AG04450 (cell line): ENCODE measurements around the gene ST6GALNAC3. TPM values are rescaled to one million over a fixed set of nuclear protein-coding genes. Genes with fewer than 3 reads are reported as not detected.

Experiments used
- CTCF ChIA-PET: fragments of 300-600, 350-600 bp; formaldehyde crosslinking; extraction: SDS; loops from one replicate; lab custom pipeline; 2022; ENCODE audit warnings: antibody characterized with exemption, inconsistent platforms; lab: Charles Lee
- POLR2A ChIA-PET: fragments of 350-600 bp; formaldehyde crosslinking; extraction: SDS; loops from one replicate; lab custom pipeline; 2021; ENCODE audit warnings: antibody characterized with exemption, inconsistent platforms; lab: Yijun Ruan, JAX
- DNase-seq: peaks from one replicate; pipeline ENCODE4 v3.0.0-alpha.2; 2011; ENCODE audit warnings: low read depth, low spot score
- H3K27ac ChIP-seq: one replicate; pipeline ENCODE4 v1.5.1; 2012; ENCODE audit warnings: low read depth, low read length, control low read depth
- H3K27me3 ChIP-seq: one replicate; pipeline ENCODE4 v1.6.0; 2012; ENCODE audit warnings: low read length; ENCODE audit not compliant: control insufficient read depth, insufficient read depth
- H3K4me3 ChIP-seq: 2 replicates; pipeline ENCODE4 v1.5.1; 2011; ENCODE audit warnings: mild to moderate bottlenecking, low read depth, low read length, control low read depth
- H3K9me3 ChIP-seq: 2 replicates; pipeline ENCODE4 v1.5.1; 2012; ENCODE audit warnings: low read length; ENCODE audit not compliant: control insufficient read depth, insufficient read depth
- CTCF ChIP-seq: IDR thresholded peaks from 2 replicates; pipeline ENCODE4 v1.5.1; 2011; ENCODE audit warnings: low read depth, low read length, control low read depth, inconsistent platforms
- polyA plus RNA-seq: library from polyadenylated mRNA; depleted of rRNA; stranded (reverse); fragments of >200 nt; gene quantifications from 2 replicates; pipeline ENCODE4 v1.2.3, GENCODE V29; 2011

ST6GALNAC3 gene
- polyA plus RNA-seq, 1 experiment, result 2.1 TPM

DNA sequence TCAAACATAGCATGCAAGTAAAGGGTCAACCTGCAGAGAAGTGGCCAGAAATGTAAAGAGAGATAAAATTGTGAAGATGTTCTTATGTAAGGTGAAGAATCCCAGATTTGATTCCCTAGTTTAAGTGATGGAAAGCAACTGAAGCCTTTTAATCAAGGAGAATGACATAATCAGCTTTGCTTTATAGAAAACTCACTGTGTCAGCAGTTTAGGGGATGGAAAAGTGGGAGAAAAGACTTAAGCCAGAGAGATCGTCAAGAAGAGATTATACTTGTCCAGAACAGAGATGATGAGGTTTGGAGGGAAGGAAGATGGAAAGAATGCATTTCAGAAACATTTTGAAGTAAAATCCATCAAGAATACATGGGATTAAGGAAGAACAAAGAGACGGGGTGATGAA, 517.4 kb downstream of the ST6GALNAC3 start:
- POLR2A ChIA-PET, result no interaction called here
- CTCF ChIA-PET, result no interaction called here
- TF ChIP-seq CTCF, result no peak
- Histone ChIP-seq H3K27me3 (no peaks in the 10 kb centered on the region), H3K27ac (no peak overlapping the region), H3K4me3 (no peak overlapping the region), H3K9me3 (no peaks in the 10 kb centered on the region)
- DNase-seq, result no peak

GRCh38 chr1:76593141-76593540, 518.6 kb downstream of the ST6GALNAC3 start:
- Histone ChIP-seq H3K27ac (no peak overlapping the region), H3K27me3 (no peaks in the 10 kb centered on the region), H3K9me3 (no peaks in the 10 kb centered on the region), H3K4me3 (no peak overlapping the region)
- no peak for DNase-seq
- CTCF ChIA-PET, result no interaction called here
- no peak for TF ChIP-seq CTCF
- POLR2A ChIA-PET, result no interaction called here

DNA sequence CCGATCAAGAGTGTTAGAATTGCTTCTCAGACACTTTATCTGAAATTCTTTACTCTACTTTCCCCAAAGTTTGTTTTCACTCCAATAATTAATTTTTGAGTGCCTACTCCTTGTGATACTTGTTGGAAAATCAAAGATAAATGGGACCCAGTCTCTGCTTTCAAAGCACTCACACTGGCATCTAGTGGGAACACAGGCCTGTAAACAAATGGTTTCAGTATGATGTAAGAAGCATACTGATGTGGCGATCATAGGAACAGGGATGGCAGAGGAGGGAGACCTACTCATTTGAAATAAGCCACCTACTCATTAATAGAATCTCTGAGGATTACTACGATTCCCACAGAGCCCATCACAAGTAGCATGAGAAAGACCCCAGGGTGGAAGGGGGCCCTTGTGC, 519.1 kb downstream of the ST6GALNAC3 start:
- TF ChIP-seq CTCF, result no peak
- POLR2A ChIA-PET, result no interaction called here
- no peak for DNase-seq

DNA sequence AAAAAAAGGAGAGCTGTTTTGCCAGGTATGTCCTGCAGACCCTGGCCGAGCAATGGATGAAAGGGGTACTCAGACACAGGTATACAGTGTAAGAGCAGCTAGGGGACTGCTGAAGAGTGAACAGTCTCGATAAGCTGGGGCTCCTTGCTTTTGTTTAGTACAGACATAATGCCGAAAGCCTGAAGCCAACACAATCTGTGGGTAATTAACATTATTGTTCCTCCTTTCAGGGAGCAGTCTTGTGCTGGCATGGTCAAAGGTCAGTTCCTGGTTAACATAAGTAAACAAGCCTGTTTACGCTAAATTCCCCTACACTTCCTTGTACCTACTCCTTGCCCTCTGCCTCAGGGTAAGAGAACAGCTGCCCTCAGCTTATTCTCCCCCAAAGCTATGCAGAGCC, 520.5 kb downstream of the ST6GALNAC3 start:
- Histone ChIP-seq H3K27me3 (no peaks in the 10 kb centered on the region), H3K27ac (no peak overlapping the region), H3K4me3 (no peak overlapping the region), H3K9me3 (no peaks in the 10 kb centered on the region)
- POLR2A ChIA-PET, result no interaction called here
- CTCF ChIA-PET, result no interaction called here
- DNase-seq, result no peak
- no peak for TF ChIP-seq CTCF

More for the DNA sequence above, 519.1 kb downstream of the ST6GALNAC3 start:
- CTCF ChIA-PET, result no interaction called here
- Histone ChIP-seq H3K27ac (no peak overlapping the region), H3K27me3 (no peaks in the 10 kb centered on the region), H3K4me3 (no peak overlapping the region), H3K9me3 (no peaks in the 10 kb centered on the region)

- TF ChIP-seq CTCF, result no peak
- H3K9me3 ChIP-seq, result no peaks in the 10 kb centered on the region
- H3K27ac ChIP-seq, result no peak overlapping the region
- DNase-seq, result no peak
- no peaks in the 10 kb centered on the region for H3K27me3 ChIP-seq
- CTCF ChIA-PET, result no interaction called here
- H3K4me3 ChIP-seq, result no peak overlapping the region
- POLR2A ChIA-PET, result no interaction called here
These were observed 526.9 kb downstream of the ST6GALNAC3 start for GRCh38 chr1:76601465-76601864.
